HG02588 (cell line): Measurements from ENCODE around the gene CAGE1.
"Not testable (repeated sequence)": the region's sequence is repeated elsewhere in the genome, so short reads cannot be mapped to it uniquely, and the experiment has no call there.

Experiments used
- ATAC-seq: cut with Tn5 transposase; IDR thresholded peaks from one replicate; pipeline ENCODE4 v1.9.1; 2021; ENCODE audit warnings: mild to moderate bottlenecking, moderate library complexity; ENCODE audit not compliant: unreplicated experiment

The CAGE1 gene

GRCh38 chr6:7410851-7411250 is 21.3 kb upstream of the CAGE1 start:
- no peak for ATAC-seq

GRCh38 chr6:7409740-7410139 is 20.2 kb upstream of the CAGE1 start:
- ATAC-seq, result no peak

DNA sequence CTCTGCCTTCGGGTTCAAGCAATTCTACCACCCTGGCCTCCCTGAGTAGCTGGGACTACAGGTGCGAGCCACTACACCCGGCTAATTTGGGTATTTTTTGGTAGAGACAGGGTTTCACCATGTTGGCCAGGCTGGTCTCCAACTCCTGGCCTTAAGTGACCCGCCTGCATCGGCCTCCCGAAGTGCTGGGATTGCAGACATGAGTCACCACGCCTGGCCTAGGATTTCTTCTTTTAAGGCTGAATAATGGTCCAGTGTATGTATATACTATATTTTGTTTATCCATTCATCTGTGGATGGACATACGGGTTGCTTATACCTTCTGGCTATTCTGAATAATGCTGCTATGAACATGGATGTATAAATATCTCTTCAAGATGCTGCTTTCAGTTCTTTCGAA is 17.2 kb upstream of the CAGE1 start:
- ATAC-seq, result no peak

GRCh38 chr6:7404546-7404945 is 15.0 kb upstream of the CAGE1 start:
- no peak for ATAC-seq

DNA sequence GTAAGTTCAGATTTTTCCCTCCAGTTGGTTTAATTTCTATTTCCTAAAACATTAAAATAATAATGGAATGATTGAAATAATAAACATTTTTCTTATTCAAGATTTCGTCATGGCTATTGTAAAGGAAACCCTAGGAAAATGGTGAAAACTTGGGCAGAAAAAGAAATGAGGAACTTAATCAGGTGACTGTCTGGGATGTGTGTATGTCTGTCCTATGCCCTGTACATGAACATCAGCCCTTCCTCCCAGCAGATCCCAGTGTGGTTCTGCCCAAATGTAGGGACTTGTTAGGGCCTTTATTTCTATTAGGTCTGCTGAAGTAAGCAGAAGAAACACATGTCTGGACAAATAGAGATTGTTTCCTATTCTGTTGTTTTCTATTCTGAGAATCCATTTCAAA is 13.2 kb upstream of the CAGE1 start:
- ATAC-seq, result no peak

- no peak for ATAC-seq
Observed at GRCh38 chr6:7401075-7401474, 11.5 kb upstream of the CAGE1 start.

GRCh38 chr6:7392402-7392801 is 2.9 kb upstream of the CAGE1 start:
- no peak for ATAC-seq

- ATAC-seq, result no peak
Observed at GRCh38 chr6:7391151-7391550, 1.6 kb upstream of the CAGE1 start.

GRCh38 chr6:7390226-7390878 is 810 bp upstream of the CAGE1 start:
- ATAC-seq, result peak; percentile 1

- no peak for ATAC-seq
Observed at GRCh38 chr6:7389162-7389450, 436 bp downstream of the CAGE1 start.

DNA sequence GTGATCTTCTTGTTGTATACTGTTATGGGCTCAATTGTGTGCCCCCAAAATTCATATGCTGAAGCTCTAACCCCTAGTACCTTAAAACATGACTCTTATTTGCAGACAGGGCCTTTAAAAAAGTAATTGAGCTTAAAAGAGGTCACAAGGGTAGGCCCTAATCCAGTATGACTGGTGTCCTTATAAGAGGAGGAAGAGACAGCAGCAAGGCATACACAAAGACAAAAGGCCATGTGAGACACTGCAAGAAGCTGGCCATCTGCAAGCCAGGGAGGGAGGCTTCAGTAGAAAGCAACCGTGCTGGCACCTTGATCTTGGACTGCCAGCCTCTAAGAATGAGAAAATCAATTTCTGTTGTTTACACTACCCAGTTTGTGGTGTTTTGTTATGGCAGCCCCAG is 8.4 kb downstream of the CAGE1 start:
- ATAC-seq, result no peak

DNA sequence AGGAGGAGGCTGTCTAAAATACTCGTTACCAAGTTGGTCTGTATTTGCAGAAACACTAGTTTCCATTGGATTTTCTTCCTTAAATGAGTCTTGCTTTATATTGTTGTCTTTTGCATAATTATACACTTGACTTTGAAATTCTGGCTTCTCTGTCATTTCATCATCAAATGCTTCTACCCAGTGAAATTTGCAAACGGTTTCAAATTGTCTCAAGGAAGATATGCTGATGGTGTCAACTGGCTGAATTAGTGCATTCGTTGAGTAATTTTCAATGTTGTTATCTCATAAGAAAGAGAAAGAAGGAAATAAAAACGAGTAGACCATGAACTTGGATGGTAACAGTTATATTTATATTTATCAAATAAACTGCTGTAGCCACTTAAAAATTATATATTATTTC is 10.8 kb downstream of the CAGE1 start:
- no peak for ATAC-seq

DNA sequence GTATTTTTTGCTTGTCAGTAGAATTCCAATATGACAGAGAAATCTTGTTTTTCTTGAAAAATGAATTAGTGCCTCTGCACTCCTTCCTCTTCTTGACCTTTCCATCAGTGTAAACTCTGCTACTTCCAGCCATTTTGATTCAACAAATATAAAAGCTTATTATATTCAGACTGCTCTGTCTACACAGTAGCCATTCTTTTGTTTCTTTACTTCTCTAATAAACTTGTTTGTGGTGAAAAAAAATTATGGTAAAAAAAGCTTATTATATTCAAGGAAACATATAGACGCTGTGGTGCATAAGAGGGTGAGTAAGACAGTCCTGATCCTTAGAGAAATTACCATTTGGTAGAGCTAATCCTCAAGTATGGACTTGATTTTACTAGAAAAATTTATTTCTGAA is 11.6 kb downstream of the CAGE1 start:
- ATAC-seq, result no peak

GRCh38 chr6:7373739-7374138 is 15.8 kb downstream of the CAGE1 start:
- ATAC-seq, result no peak

DNA sequence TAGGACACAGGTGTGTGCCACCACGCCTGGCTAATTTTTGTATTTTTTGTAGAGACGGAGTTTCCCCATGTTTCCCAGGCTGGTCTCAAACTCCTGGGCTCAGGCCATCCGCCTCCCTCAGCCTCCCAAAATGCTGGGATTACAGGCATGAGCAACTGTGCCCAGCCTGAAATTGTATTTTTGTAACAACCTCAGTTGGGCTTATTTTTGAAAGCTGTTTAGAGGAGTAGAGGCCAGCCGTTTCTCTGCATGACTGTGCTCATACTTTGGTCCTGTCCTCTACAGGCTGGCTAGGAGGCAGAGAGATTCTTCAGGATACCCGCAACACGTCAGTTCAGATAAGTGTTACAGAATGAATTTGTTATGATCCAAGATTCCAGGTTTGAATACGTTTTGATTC is 22.1 kb downstream of the CAGE1 start:
- ATAC-seq, result no peak

- ATAC-seq, result not testable (repeated sequence)
Observed at GRCh38 chr6:7351916-7352315, 37.6 kb downstream of the CAGE1 start.

DNA sequence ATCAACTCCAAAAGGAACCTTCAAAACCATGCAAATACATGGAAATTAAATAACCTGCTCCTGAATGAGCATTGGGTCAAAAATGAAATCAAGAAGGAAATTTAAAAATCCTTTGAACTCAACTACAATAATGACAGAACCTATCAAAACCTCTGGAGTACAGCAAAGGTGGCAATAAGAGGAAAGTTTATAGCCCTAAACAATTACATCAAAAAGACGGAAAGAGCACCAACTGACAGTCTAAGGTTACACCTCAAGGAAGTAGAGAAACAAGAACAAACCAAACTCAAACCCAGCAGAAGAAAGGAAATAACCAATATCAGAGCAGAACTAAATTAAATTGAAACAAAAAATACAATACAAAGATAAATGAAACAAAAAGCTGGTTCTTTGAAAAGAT is 39.0 kb downstream of the CAGE1 start:
- not testable (repeated sequence) for ATAC-seq

DNA sequence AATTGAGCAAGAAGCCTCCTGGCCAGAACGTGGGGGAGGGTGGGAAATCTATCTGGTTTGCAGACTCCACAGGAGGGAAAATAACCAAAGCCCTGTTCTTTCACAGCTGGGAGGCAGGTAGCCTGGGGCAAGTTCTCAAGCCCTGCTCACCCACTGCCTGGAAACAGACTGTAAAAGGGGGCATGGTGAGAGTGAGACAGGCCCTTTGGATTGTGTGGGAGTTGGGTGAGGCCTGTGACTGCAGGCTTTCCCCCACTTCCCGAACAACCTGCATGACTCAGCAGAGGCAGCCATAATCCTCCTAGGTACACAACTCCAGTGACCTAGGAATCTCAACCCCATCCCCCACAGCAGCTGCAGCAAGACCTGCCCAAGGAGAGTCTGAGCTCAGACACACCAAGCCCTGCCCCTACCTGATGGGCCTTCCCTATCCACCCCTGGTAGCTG is 42.0 kb downstream of the CAGE1 start:
- ATAC-seq, result not testable (repeated sequence)

DNA sequence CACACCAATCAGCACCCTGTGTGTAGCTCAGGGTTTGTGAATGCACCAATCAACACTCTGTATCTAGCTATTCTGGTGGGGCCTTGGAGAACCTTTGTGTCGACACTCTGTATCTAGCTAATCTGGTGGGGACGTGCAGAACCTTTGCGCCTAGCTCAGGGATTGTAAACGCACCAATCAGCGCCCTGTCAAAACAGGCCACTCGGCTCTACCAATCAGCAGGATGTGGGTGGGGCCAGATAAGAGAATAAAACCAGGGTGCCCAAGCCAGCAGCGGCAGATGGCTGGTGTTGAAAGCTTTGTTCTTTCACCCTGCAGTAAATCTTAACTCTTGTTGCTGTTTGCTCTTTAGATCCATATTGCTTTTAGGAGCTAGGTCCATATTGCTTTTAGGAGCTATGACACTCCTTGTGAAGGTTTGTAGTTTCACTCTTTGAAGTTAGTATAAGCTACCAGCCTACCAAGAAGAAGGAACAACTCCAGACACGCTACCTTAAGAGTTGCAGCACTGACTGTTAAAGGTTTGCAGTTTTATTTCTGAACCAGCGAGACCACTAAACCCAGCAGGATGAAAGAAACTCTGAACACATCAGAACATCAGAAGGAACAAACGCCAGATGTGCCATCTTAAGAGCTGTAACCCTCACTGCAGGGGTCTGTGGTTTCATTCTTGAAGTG is 44.6 kb downstream of the CAGE1 start:
- not testable (repeated sequence) for ATAC-seq

DNA sequence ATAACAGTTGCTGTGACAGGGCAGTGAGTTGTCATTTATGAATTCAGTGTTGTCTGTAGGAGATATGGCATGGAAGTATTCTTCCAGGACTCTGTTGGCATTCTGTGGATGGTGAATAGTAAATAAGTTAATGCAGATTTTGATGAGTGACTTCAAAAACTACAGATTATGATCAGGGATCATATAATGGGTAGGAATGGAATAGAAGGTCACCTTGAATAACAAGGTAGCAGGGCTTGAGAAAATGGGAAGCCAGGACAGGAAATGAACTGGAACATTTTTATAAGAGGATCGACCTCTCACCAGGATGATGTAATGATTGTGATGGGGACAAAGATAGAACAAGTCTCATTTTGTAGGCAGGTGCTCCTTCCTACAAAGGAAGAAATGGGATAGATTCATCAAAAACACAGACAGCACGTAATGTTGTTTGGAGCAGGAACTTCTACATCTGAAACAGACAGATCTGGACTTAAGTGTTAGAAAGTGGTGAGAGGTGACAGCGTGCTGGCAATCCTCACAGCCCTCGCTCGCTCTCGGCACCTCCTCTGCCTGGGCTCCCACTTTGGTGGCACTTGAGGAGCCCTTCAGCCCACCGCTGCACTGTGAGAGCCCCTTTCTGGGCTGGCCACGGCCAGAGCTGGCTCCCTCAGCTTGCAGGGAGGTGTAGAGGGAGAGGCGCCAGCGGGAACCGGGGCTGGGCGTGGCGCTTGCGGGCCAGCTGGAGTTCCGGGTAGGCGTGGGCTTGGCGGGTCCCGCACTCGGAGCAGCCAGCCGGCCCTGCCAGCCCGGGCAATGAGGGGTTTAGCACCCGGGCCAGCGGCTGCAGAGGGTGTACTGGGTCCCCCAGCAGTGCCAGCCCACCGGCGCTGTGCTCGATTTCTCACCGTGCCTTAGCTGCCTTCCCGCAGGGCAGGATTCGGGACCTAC is 45.7 kb downstream of the CAGE1 start:
- no peak for ATAC-seq

DNA sequence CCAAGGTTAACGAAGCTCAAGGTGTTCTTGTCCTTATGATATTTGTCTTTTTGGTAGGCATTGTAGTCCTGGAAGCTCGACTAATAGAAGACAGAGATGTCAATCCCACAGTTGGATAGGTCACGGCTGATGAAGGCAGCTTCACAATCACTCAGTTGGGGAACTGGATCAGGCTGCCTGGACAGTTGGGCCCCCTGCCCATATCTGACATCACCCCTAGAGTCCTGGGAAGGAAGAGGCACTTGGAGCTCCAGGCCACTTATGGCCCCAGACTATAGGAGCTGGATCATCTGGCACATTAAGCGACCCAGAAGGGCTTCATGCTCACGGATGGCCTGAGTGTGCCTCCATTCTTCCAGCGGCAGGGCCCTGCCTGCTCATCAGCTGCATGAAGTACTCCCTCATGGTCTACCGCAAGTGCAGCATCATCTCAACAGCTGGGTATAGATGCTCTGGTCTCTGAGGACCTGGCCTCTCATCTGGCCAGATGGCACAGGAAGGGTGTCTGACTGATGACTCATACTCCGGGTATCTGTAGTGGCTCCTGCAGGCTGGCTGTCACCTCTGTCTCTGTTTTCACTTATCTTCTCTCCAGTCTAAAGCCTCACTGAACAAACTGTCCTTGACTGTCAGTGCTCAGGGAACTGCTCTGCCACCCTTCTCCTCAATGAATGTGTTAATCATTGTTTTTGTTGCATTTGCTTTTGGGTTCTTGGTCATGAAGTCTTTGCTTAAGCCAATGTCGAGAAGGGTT is 47.4 kb downstream of the CAGE1 start:
- ATAC-seq, result no peak
